Parathyroid adenoma (tissue), 2 donors: Measurements from ENCODE around the gene SOBP.

Experiments
- H2AFZ ChIP-seq: fragments of 300-600 bp; sonication (generic); one replicate; pipeline ENCODE4 v1.7.0; 2017; ENCODE audit warnings: antibody characterized with exemption, mild to moderate bottlenecking
- H3K27ac ChIP-seq: fragments of 300-600 bp; sonication (generic); one replicate; pipeline ENCODE4 v1.7.0; 2017
- H3K27me3 ChIP-seq: fragments of 300-600 bp; sonication (generic); one replicate; pipeline ENCODE4 v1.7.0; 2017; ENCODE audit warnings: low read length; ENCODE audit not compliant: control insufficient read depth, insufficient read depth
- H3K36me3 ChIP-seq: fragments of 300-600 bp; sonication (generic); one replicate; pipeline ENCODE4 v1.7.0; 2017; ENCODE audit warnings: low read length; ENCODE audit not compliant: control insufficient read depth, insufficient read depth
- H3K4me1 ChIP-seq: fragments of 300-600 bp; sonication (generic); one replicate; pipeline ENCODE4 v1.7.0; 2017; ENCODE audit warnings: control low read depth
- H3K4me2 ChIP-seq: fragments of 300-600 bp; sonication (generic); one replicate; pipeline ENCODE4 v1.7.0; 2017; ENCODE audit warnings: low read length
- H3K4me3 ChIP-seq: fragments of 300-600 bp; sonication (generic); one replicate; pipeline ENCODE4 v1.7.0; 2017; ENCODE audit warnings: low read depth, low read length
- H3K79me2 ChIP-seq: fragments of 300-600 bp; sonication (generic); one replicate; pipeline ENCODE4 v1.7.0; 2017; ENCODE audit warnings: control low read depth
- H3K9ac ChIP-seq: fragments of 300-600 bp; sonication (generic); one replicate; pipeline ENCODE4 v1.7.0; 2017; ENCODE audit warnings: mild to moderate bottlenecking
- H3K9me3 ChIP-seq: fragments of 300-600 bp; sonication (generic); one replicate; pipeline ENCODE4 v1.7.0; 2017; ENCODE audit warnings: low read length; ENCODE audit not compliant: control insufficient read depth
- CTCF ChIP-seq: fragments of 300-600 bp; sonication (generic); IDR thresholded peaks from one replicate; pipeline ENCODE4 v1.7.0; 2017; ENCODE audit warnings: antibody characterized with exemption, mild to moderate bottlenecking
- donor health status: primary hyperparathyroidism.

The SOBP gene

DNA sequence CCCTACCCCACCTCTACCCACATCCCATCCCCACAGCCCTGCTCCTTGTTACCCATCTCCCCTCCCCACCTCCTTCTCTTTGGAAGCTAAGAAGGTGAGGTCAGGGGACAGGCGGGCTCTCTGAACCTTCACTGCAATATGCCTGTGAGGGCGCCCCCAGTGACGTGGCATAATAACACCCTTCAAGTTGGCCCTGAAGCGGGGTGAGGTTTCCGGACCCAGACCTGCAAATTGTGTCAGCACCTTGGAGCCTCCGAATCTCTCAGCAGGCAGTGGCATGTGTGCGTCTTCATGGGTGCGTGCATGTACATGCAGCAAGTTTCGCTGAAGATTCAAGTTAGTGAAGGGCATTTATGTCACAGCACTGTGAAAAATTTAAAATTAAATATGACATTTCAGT lies 114.6 kb downstream of the SOBP start:
- TF ChIP-seq CTCF, result no peak
- H3K27ac ChIP-seq, result no peak overlapping the region
- H2AFZ ChIP-seq, result no peak overlapping the region
- H3K4me2 ChIP-seq, result no peak overlapping the region
- H3K4me1 ChIP-seq, result peaks cover 5% of the 10 kb centered on the region
- H3K36me3 ChIP-seq, result no peaks in the 10 kb centered on the region
- no peaks in the 10 kb centered on the region for H3K9me3 ChIP-seq
- H3K27me3 ChIP-seq, result no peaks in the 10 kb centered on the region
- no peak overlapping the region for H3K4me3 ChIP-seq
- H3K9ac ChIP-seq, result no peak overlapping the region
- peaks cover 30% of the 10 kb centered on the region for H3K79me2 ChIP-seq

DNA sequence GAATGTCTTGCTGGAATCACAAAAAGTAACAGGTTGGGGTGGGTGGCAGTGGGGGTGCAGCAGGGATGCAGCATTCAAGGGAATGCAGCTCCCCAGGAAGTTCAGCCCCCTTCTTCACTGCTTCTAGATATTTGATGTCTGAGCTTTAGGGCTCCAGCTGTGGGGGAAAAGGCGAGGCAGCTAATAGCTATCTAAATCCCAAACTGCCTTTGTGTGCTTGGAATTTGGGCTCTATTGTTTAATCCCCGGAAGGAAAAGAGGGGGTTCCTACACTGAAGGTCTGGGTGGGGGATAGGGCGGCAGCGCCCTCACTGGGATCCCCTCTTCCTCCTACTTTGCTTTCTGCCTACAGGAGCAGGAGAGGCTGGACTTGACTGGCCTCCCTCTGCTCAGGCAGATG lies 116.5 kb downstream of the SOBP start:
- no peaks in the 10 kb centered on the region for H3K9me3 ChIP-seq
- no peaks in the 10 kb centered on the region for H3K27me3 ChIP-seq
- peaks cover 35% of the 10 kb centered on the region for H3K79me2 ChIP-seq
- peaks cover 7% of the 10 kb centered on the region for H3K4me1 ChIP-seq
- no peaks in the 10 kb centered on the region for H3K36me3 ChIP-seq
- no peak for TF ChIP-seq CTCF
- no peak overlapping the region for H3K4me2 ChIP-seq
- H3K9ac ChIP-seq, result no peak overlapping the region
- no peak overlapping the region for H2AFZ ChIP-seq
- H3K27ac ChIP-seq, result no peak overlapping the region
- no peak overlapping the region for H3K4me3 ChIP-seq

GRCh38 chr6:107607116-107607515 lies 117.2 kb downstream of the SOBP start:
- Histone ChIP-seq H3K27ac (no peak overlapping the region), H3K4me3 (no peak overlapping the region), H2AFZ (no peak overlapping the region), H3K27me3 (no peaks in the 10 kb centered on the region), H3K79me2 (peaks cover 40% of the 10 kb centered on the region), H3K9ac (no peak overlapping the region), H3K4me1 (peaks cover 7% of the 10 kb centered on the region), H3K9me3 (no peaks in the 10 kb centered on the region), H3K4me2 (no peak overlapping the region), H3K36me3 (no peaks in the 10 kb centered on the region)
- no peak for TF ChIP-seq CTCF

DNA sequence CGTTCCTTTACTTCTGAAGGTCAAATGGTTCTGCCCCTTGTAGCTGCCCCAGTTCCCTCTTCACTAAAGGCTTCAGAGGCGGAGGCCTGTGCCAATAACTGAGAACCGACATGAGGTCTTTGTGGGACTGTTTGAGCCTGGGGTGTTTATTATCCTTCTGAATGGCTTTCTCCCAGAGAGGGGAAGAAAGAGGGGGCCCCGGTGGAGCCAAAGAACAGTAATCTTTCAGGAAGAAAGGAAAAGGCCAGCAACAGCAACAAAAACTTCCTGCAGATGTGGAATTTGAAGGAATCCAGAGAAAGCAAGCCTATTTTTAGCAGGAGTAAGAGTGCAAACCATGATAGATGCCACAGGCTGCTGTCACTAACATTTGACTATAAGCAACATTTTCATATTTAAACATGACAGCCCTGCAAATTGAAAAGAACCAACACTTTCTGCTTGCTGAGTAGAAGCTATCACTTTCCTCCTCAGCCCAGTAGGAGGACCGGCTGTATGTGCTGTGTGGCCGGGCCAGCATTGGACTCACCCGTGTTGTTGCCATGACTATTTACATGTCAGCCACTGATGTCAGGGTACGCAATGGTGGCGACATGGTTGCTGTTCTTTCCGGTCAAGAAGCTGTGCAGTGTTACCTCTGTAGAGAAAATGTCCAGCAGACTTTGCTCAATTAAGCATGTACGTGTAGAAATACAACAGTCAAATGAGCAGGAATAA lies 121.3 kb downstream of the SOBP start:
- peaks cover 25% of the 10 kb centered on the region for H3K79me2 ChIP-seq
- no peak for TF ChIP-seq CTCF
- no peaks in the 10 kb centered on the region for H3K27me3 ChIP-seq
- no peaks in the 10 kb centered on the region for H3K36me3 ChIP-seq
- H3K9me3 ChIP-seq, result no peaks in the 10 kb centered on the region
- H3K4me2 ChIP-seq, result no peak overlapping the region
- no peak overlapping the region for H3K27ac ChIP-seq
- H3K9ac ChIP-seq, result no peak overlapping the region
- peaks cover 2% of the 10 kb centered on the region for H3K4me1 ChIP-seq
- no peak overlapping the region for H2AFZ ChIP-seq
- H3K4me3 ChIP-seq, result no peak overlapping the region

DNA sequence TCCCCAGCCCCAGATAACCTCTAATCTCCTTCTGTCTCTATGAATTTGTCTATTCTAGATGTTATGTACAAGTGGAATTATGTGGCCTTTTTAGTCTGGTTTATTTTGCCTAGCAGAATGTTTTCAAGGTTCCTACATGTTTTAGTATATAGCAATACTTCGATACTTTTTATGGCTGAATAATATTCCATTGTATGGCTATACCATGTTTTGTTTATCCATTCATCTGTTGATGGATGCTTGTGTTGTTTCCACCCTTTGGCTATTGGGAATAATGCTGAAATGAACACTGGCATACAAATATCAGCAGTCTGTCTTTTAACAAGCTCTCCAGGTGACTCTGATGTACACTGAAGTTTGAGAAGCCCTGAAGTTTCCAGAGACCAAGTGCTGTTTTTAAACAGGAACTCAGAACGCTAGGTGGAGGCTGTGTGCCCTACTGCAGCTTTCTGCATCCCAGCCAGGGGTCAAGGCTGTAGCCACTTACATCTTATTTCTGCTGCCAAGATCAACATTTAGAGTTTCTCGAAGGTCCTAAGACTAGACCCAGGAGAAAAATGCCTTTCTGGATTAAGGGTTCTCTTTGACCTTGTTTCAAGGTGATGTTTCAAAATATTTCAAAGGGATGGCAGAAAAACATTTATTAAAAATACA lies 123.0 kb downstream of the SOBP start:
- Histone ChIP-seq H3K9me3 (no peaks in the 10 kb centered on the region), H3K4me2 (no peak overlapping the region), H3K4me3 (no peak overlapping the region), H3K79me2 (peaks cover 18% of the 10 kb centered on the region), H3K4me1 (peaks cover 2% of the 10 kb centered on the region), H3K27me3 (no peaks in the 10 kb centered on the region), H2AFZ (no peak overlapping the region), H3K36me3 (no peaks in the 10 kb centered on the region), H3K9ac (no peak overlapping the region), H3K27ac (no peak overlapping the region)
- TF ChIP-seq CTCF, result no peak
